Measurements from ENCODE around the gene CHID1. TPM values are rescaled to one million over a fixed set of nuclear protein-coding genes. Genes with fewer than 3 reads are reported as not detected.

The CHID1 gene
- total and polyA plus RNA-seq, 2 experiments from 2014 or later: 54.1 to 67.3 TPM

DNA sequence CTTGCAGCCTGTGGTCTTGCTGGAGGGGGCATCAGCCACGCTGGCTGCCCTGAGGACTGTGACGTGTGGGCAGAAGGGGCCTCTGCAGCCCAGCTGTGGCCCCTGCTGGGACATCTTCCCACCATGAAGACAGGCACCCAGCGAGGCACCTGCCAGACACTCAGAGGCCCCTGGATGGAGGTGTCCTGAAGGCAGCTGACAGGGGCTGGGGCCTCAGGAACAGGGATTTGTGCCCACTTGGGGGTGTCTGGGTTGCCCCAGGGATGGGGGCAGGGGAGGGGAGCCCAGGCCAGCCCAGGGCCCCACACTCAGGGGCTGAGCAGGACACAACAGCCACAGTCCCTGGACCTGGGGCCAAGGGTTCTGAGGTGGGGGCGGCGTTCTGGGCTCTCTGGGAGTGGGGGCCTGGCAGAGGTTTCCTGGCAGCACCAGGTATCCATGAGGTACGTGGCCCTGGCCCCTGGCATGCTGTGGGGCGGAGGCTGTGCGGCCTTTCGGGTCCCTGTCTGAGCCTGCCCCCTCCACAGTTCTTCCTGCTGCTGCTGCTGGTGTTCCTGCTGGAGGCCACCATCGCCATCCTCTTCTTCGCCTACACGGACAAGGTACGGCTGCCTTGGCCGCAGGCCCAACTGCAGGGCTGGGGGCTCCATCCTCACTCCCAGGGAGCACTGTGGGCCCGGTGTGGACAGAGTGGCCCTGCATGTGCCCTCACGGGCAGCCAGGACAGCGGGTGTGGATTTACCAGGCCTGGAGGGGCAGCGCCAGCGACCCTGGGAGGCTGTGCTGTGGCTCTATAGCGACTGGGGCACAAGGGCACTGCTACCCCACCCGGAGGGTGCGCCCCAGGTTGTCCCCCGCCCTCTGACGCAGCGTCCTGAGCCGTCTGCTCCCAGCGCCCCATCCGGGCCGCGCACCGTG, 46.4 kb downstream of the CHID1 start:
- Mint-ChIP-seq H3K36me3 (ENCODE audit: low read depth) (no peaks in the 10 kb centered on the region), H3K27me3 (ENCODE audit: insufficient read depth, low read depth, poor library complexity) (peaks cover 39% of the 10 kb centered on the region), H3K4me3 (no peak overlapping the region), H3K27ac (no peak overlapping the region), H3K4me1 (peaks cover 20% of the 10 kb centered on the region), H3K9me3 (no peaks in the 10 kb centered on the region; the same call in 2 of the 3 replicates)
- Histone ChIP-seq H3K79me2 (replicated peaks; ENCODE audit: insufficient read depth) (no peaks in the 10 kb centered on the region), H2AFZ (no peak overlapping the region), H3K27ac (ENCODE audit: low read depth) (no peak overlapping the region), H3K9me2 (ENCODE audit: insufficient read depth) (no peaks in the 10 kb centered on the region), H3K4me2 (0 out of 2 replicates have a peak overlapping the region, but pooled peaks have one; percentile 71), H3K27me3 (ENCODE audit: insufficient read depth) (no peaks in the 10 kb centered on the region), H3K4me3 (no peak overlapping the region), H3F3A (replicated peaks; ENCODE audit: low read depth) (peaks cover 24% of the 10 kb centered on the region), H3K4me1 (ENCODE audit: insufficient read depth) (peaks cover 14% of the 10 kb centered on the region; the same call in 1 of the 2 replicates), H3K36me3 (ENCODE audit: insufficient read depth) (no peaks in the 10 kb centered on the region), H4K20me1 (replicated peaks; ENCODE audit: insufficient read depth) (peaks cover 39% of the 10 kb centered on the region)
- TF ChIP-seq ZNF114 (CRISPR knock-in tag; IDR thresholded peaks at IDR 0.05) (no peak), JUNB (IDR thresholded peaks at IDR 0.05; ENCODE audit: unreplicated experiment) (no peak), CREB1 (CRISPR knock-in tag; IDR thresholded peaks at IDR 0.05; ENCODE audit: low read depth) (no peak), STAT1 (IDR thresholded peaks at IDR 0.05; ENCODE audit: unreplicated experiment) (no peak), ZNF331 (CRISPR knock-in tag; IDR thresholded peaks at IDR 0.05; ENCODE audit: low read depth) (no peak), EZH2 (IDR thresholded peaks at IDR 0.05; ENCODE audit: low read depth, unreplicated experiment) (no peak), NANOG (IDR thresholded peaks at IDR 0.05; ENCODE audit: borderline replicate concordance) (no peak), POLR2AphosphoS5 (IDR thresholded peaks at IDR 0.05; ENCODE audit: low read depth) (no peak; the same call in 1 of the 2 replicates), EZH2phosphoT487 (IDR thresholded peaks at IDR 0.05; ENCODE audit: unreplicated experiment) (no peak)
- TF ChIP-seq, protein P1, sequence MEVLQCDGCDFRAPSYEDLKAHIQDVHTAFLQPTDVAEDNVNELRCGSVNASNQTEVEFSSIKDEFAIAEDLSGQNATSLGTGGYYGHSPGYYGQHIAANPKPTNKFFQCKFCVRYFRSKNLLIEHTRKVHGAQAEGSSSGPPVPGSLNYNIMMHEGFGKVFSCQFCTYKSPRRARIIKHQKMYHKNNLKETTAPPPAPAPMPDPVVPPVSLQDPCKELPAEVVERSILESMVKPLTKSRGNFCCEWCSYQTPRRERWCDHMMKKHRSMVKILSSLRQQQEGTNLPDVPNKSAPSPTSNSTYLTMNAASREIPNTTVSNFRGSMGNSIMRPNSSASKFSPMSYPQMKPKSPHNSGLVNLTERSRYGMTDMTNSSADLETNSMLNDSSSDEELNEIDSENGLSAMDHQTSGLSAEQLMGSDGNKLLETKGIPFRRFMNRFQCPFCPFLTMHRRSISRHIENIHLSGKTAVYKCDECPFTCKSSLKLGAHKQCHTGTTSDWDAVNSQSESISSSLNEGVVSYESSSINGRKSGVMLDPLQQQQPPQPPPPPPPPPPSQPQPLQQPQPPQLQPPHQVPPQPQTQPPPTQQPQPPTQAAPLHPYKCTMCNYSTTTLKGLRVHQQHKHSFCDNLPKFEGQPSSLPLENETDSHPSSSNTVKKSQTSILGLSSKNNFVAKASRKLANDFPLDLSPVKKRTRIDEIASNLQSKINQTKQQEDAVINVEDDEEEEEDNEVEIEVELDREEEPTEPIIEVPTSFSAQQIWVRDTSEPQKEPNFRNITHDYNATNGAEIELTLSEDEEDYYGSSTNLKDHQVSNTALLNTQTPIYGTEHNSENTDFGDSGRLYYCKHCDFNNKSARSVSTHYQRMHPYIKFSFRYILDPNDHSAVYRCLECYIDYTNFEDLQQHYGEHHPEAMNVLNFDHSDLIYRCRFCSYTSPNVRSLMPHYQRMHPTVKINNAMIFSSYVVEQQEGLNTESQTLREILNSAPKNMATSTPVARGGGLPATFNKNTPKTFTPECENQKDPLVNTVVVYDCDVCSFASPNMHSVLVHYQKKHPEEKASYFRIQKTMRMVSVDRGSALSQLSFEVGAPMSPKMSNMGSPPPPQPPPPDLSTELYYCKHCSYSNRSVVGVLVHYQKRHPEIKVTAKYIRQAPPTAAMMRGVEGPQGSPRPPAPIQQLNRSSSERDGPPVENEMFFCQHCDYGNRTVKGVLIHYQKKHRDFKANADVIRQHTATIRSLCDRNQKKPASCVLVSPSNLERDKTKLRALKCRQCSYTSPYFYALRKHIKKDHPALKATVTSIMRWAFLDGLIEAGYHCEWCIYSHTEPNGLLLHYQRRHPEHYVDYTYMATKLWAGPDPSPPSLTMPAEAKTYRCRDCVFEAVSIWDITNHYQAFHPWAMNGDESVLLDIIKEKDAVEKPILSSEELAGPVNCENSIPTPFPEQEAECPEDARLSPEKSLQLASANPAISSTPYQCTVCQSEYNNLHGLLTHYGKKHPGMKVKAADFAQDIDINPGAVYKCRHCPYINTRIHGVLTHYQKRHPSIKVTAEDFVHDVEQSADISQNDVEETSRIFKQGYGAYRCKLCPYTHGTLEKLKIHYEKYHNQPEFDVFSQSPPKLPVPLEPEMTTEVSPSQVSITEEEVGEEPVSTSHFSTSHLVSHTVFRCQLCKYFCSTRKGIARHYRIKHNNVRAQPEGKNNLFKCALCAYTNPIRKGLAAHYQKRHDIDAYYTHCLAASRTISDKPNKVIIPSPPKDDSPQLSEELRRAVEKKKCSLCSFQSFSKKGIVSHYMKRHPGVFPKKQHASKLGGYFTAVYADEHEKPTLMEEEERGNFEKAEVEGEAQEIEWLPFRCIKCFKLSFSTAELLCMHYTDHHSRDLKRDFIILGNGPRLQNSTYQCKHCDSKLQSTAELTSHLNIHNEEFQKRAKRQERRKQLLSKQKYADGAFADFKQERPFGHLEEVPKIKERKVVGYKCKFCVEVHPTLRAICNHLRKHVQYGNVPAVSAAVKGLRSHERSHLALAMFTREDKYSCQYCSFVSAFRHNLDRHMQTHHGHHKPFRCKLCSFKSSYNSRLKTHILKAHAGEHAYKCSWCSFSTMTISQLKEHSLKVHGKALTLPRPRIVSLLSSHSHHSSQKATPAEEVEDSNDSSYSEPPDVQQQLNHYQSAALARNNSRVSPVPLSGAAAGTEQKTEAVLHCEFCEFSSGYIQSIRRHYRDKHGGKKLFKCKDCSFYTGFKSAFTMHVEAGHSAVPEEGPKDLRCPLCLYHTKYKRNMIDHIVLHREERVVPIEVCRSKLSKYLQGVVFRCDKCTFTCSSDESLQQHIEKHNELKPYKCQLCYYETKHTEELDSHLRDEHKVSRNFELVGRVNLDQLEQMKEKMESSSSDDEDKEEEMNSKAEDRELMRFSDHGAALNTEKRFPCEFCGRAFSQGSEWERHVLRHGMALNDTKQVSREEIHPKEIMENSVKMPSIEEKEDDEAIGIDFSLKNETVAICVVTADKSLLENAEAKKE (CRISPR knock-in tag; IDR thresholded peaks at IDR 0.05): no peak
- TF ChIP-seq, protein P2, sequence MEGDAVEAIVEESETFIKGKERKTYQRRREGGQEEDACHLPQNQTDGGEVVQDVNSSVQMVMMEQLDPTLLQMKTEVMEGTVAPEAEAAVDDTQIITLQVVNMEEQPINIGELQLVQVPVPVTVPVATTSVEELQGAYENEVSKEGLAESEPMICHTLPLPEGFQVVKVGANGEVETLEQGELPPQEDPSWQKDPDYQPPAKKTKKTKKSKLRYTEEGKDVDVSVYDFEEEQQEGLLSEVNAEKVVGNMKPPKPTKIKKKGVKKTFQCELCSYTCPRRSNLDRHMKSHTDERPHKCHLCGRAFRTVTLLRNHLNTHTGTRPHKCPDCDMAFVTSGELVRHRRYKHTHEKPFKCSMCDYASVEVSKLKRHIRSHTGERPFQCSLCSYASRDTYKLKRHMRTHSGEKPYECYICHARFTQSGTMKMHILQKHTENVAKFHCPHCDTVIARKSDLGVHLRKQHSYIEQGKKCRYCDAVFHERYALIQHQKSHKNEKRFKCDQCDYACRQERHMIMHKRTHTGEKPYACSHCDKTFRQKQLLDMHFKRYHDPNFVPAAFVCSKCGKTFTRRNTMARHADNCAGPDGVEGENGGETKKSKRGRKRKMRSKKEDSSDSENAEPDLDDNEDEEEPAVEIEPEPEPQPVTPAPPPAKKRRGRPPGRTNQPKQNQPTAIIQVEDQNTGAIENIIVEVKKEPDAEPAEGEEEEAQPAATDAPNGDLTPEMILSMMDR (conservative IDR thresholded peaks at IDR 0.05; ENCODE audit: low read depth in 2 of 2): no peak
- TF ChIP-seq, protein P3, sequence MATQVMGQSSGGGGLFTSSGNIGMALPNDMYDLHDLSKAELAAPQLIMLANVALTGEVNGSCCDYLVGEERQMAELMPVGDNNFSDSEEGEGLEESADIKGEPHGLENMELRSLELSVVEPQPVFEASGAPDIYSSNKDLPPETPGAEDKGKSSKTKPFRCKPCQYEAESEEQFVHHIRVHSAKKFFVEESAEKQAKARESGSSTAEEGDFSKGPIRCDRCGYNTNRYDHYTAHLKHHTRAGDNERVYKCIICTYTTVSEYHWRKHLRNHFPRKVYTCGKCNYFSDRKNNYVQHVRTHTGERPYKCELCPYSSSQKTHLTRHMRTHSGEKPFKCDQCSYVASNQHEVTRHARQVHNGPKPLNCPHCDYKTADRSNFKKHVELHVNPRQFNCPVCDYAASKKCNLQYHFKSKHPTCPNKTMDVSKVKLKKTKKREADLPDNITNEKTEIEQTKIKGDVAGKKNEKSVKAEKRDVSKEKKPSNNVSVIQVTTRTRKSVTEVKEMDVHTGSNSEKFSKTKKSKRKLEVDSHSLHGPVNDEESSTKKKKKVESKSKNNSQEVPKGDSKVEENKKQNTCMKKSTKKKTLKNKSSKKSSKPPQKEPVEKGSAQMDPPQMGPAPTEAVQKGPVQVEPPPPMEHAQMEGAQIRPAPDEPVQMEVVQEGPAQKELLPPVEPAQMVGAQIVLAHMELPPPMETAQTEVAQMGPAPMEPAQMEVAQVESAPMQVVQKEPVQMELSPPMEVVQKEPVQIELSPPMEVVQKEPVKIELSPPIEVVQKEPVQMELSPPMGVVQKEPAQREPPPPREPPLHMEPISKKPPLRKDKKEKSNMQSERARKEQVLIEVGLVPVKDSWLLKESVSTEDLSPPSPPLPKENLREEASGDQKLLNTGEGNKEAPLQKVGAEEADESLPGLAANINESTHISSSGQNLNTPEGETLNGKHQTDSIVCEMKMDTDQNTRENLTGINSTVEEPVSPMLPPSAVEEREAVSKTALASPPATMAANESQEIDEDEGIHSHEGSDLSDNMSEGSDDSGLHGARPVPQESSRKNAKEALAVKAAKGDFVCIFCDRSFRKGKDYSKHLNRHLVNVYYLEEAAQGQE (IDR thresholded peaks at IDR 0.05; ENCODE audit: unreplicated experiment): no peak
- ATAC-seq (no peak), DNase-seq (ENCODE audit: low spot score) (no peak)

Measured in GM23338 (cell line).